ENCODE results near the gene IMPG2.
"Not testable (repeated sequence)": the region's sequence is repeated elsewhere in the genome, so short reads cannot be mapped to it uniquely, and the experiment has no call there.

Gene IMPG2

GRCh38 chr3:101320475-101320874 is at the start of gene IMPG2:
TSS of gene IMPG2 (minus strand) at chr3:101320575. CDS start at chr3:101320372, 203 bp downstream.
- no peak for DNase-seq

GRCh38 chr3:101362406-101362805 is 42.0 kb upstream of the IMPG2 start:
- no peak for DNase-seq

GRCh38 chr3:101351829-101352228 is 31.5 kb upstream of the IMPG2 start:
- DNase-seq, result no peak

GRCh38 chr3:101340591-101340990 is 20.2 kb upstream of the IMPG2 start:
- no peak for DNase-seq

GRCh38 chr3:101333883-101334282 is 13.5 kb upstream of the IMPG2 start:
- DNase-seq, result no peak

GRCh38 chr3:101329016-101329673 is 8.8 kb upstream of the IMPG2 start:
- no peak for DNase-seq

GRCh38 chr3:101325393-101326134 is 5.2 kb upstream of the IMPG2 start:
- no peak for DNase-seq

- DNase-seq, result no peak
These were observed 844 bp downstream of the IMPG2 start for GRCh38 chr3:101319531-101319930.

- DNase-seq, result no peak
These were observed 7.8 kb downstream of the IMPG2 start for GRCh38 chr3:101312545-101312944.

GRCh38 chr3:101311676-101312075 is 8.7 kb downstream of the IMPG2 start:
- DNase-seq, result no peak

GRCh38 chr3:101310978-101311375 is 9.4 kb downstream of the IMPG2 start:
- DNase-seq, result no peak

- DNase-seq, result not testable (repeated sequence)
These were observed 12.1 kb downstream of the IMPG2 start for GRCh38 chr3:101308147-101308772.

GRCh38 chr3:101303836-101304235 is 16.5 kb downstream of the IMPG2 start:
- DNase-seq, result no peak

- DNase-seq, result no peak
These were observed 17.2 kb downstream of the IMPG2 start for GRCh38 chr3:101303089-101303731.

GRCh38 chr3:101300073-101300472 is 20.3 kb downstream of the IMPG2 start:
- DNase-seq, result no peak

GRCh38 chr3:101292027-101292426 is 28.3 kb downstream of the IMPG2 start:
- no peak for DNase-seq

- no peak for DNase-seq
These were observed 32.1 kb downstream of the IMPG2 start for GRCh38 chr3:101288294-101288693.

GRCh38 chr3:101284757-101285156 is 35.6 kb downstream of the IMPG2 start:
- DNase-seq, result no peak

- DNase-seq, result no peak
These were observed 38.8 kb downstream of the IMPG2 start for GRCh38 chr3:101281521-101282030.

GRCh38 chr3:101279765-101280385 is 40.5 kb downstream of the IMPG2 start:
- DNase-seq, result no peak

- no peak for DNase-seq
These were observed 41.2 kb downstream of the IMPG2 start for GRCh38 chr3:101279162-101279561.

GRCh38 chr3:101278727-101279126 is 41.6 kb downstream of the IMPG2 start:
- DNase-seq, result no peak

- no peak for DNase-seq
These were observed 46.8 kb downstream of the IMPG2 start for GRCh38 chr3:101273608-101274007.
